ENCODE data around the gene CERS6. TPM values are rescaled to one million over a fixed set of nuclear protein-coding genes. Genes with fewer than 3 reads are reported as not detected.

The CERS6 gene
- total RNA-seq, 1 donor: 16.0 TPM

DNA sequence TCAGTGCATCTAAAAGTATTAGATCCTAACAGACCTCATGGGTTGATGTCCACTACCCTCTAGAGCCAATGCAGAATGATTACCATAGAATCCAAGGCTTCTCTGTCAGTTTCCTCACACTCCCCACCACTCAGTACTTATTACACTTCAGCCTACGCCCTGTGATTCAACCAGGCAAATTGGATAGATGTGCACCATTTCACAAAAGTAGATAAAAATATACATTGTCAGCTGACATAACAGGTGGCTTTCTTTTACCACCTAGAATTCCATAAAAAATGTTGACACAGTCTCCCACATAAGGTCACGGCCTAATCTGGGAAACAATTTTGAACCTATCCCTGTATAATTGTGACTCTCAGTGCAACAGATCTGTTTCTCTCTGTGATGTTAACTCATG, 144.9 kb downstream of the CERS6 start:
- TF ChIP-seq, protein P1, sequence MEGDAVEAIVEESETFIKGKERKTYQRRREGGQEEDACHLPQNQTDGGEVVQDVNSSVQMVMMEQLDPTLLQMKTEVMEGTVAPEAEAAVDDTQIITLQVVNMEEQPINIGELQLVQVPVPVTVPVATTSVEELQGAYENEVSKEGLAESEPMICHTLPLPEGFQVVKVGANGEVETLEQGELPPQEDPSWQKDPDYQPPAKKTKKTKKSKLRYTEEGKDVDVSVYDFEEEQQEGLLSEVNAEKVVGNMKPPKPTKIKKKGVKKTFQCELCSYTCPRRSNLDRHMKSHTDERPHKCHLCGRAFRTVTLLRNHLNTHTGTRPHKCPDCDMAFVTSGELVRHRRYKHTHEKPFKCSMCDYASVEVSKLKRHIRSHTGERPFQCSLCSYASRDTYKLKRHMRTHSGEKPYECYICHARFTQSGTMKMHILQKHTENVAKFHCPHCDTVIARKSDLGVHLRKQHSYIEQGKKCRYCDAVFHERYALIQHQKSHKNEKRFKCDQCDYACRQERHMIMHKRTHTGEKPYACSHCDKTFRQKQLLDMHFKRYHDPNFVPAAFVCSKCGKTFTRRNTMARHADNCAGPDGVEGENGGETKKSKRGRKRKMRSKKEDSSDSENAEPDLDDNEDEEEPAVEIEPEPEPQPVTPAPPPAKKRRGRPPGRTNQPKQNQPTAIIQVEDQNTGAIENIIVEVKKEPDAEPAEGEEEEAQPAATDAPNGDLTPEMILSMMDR (IDR thresholded peaks at IDR 0.05; ENCODE audit: insufficient read depth, low read depth, low read length): no peak

DNA sequence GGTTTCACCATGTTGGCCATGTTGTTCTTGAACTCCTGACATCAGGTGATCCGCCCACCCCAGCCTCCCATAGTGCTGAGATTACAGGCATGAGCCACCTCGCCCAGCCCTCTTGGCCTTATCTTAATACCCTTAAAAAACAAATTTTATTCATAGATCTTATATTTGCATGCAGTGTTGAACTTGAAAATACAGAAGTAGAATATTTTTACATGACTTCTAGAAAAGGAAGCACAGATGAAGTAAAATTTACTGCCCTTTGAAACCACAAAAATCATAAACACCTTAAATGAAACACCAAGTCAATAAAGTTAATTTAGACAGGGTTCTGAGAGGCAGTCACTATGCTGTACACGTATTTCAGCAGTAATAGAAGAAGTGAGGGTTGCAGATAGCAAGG, 145.7 kb downstream of the CERS6 start:
- TF ChIP-seq, protein P1 (IDR thresholded peaks at IDR 0.05; ENCODE audit: insufficient read depth, low read depth, low read length): no peak
- H3K4me3 ChIP-seq (ENCODE audit: low read depth, low read length): no peak overlapping the region
- peak; percentile 65 for DNase-seq (ENCODE audit: low read depth)

More for the DNA sequence above, 144.9 kb downstream of the CERS6 start:
- DNase-seq (ENCODE audit: low read depth): no peak
- no peak overlapping the region for H3K4me3 ChIP-seq (ENCODE audit: low read depth, low read length)

DNA sequence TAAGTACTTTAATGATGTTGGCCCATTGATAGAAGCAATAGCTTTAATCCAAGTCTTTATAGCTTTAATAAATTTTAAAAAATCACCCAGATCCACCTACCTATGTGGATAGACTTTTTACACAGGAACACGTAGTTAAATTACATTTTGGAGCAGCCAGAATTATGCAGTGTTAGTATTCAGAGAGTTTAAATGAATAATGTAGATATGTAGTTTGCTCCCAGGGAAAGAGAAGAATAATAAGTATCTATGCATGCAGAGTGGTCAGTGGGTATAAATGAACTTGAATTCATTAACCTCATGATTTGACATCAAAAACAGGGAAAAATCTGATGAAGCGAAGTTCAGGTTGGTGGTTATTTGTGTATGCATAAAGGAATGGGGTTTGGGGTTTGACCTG, 146.3 kb downstream of the CERS6 start:
- no peak overlapping the region for H3K4me3 ChIP-seq (ENCODE audit: low read depth, low read length)
- no peak for DNase-seq (ENCODE audit: low read depth)
- TF ChIP-seq, protein P1 (IDR thresholded peaks at IDR 0.05; ENCODE audit: insufficient read depth, low read depth, low read length): no peak

DNA sequence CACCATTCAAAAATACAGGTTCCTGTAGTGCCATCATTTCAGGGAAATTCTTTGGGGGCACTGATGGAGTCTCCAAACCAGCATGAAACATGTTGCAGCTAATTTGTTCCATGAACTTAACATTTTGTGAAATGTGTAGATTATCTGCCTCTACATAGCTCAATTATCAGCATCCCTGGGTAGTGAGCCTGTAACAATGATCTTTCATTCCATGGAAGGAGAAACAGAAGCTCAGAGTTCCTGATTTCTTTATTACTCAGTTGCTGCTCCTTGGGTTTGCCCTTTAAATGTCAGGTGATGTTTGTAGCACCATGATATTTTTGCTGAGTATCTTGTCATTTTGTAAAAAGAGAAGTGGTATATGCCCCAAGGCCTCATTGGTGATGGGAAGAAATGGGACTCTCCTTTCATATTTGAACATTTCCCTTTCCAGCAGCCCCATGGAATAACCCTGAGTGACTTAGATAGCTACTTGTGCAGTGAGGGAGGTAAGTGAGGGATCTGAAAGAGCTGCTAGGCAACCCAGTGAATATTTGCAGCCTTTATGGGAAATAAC, 146.9 kb downstream of the CERS6 start:
- TF ChIP-seq, protein P1 (IDR thresholded peaks at IDR 0.05; ENCODE audit: insufficient read depth, low read depth, low read length): no peak
- no peak overlapping the region for H3K4me3 ChIP-seq (ENCODE audit: low read depth, low read length)
- no peak for DNase-seq (ENCODE audit: low read depth)

DNA sequence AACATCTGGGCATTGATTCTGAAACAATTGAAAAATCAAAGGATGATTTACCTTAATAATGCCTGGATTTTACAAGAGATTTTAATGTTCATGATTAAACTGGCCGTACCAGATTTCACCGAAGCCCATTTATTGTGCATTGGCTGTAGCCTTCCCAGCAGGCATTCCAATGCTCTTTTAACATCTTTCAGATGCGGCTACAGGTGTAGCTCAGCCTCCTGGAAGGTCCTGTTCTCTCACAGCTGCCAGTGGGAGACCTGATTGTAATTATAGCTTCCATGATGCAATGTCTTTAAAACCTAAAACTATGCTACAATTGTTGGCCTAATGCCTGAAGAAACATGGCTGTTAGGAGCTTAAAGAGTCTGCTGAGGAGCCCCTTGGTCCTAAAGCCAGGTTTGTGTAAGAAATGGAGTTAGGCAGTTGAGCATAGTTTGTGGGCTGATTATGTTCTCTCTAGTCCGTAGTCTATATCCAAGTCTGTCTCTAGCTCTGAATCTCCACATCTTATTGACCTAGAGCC, 147.4 kb downstream of the CERS6 start:
- TF ChIP-seq, protein P1 (IDR thresholded peaks at IDR 0.05; ENCODE audit: insufficient read depth, low read depth, low read length): no peak
- no peak for DNase-seq (ENCODE audit: low read depth)
- no peak overlapping the region for H3K4me3 ChIP-seq (ENCODE audit: low read depth, low read length)

DNA sequence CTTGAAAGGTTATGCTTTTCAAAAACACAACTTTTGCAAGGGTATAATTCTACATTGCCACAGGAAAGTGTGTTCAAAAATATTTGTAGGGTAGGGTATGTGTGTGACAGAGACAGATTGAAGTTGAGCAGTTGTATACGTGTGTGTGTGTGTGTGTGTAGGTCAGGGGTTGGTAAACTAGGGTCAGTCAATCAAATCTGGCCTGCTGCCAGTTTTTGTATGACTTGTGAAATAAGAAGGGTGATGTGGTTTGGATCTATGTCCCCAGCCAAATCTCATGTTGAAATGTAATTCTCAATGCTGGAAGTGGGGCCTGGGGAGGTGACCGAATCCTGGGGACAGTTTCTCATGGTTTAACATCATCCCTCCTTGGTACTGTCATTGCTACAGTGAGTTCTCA, 148.2 kb downstream of the CERS6 start:
- no peak overlapping the region for H3K4me3 ChIP-seq (ENCODE audit: low read depth, low read length)
- no peak for DNase-seq (ENCODE audit: low read depth)
- TF ChIP-seq, protein P1 (IDR thresholded peaks at IDR 0.05; ENCODE audit: insufficient read depth, low read depth, low read length): no peak

DNA sequence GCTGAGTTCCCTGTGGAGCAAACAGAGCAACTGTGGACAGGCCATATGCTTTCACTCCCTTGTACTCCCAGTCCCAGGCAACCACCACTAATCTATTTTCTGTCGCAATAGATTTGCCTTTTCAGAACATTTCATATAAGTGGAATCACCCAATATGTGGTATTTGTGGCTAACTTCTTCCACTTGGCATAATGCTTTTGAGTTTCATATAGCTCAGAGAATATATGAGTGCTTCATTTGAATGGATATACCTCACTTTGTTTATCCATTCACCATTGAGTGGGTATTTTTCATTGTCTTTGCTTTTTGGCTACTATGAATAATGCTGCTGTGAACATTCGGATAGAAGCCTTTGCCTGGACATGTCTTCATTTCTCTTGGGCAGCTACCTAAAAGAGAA, 151.9 kb downstream of the CERS6 start:
- no peak overlapping the region for H3K4me3 ChIP-seq (ENCODE audit: low read depth, low read length)
- peak; percentile 62 for DNase-seq (ENCODE audit: low read depth)
- TF ChIP-seq, protein P1 (IDR thresholded peaks at IDR 0.05; ENCODE audit: insufficient read depth, low read depth, low read length): no peak
